Heart right ventricle (tissue), 16 donors: Measurements from ENCODE around the gene SSH3. TPM values are rescaled to one million over a fixed set of nuclear protein-coding genes. Genes with fewer than 3 reads are reported as not detected.

ENCODE experiments used
- ATAC-seq, 8 donors: fragments of 200-7000 bp; cut with Tn5 transposase; one replicate each; pipeline ENCODE4 v1.9.1; 2020; ENCODE audit warnings: mild to moderate bottlenecking in 8 of 8, moderate library complexity in 8 of 8, moderate number of reproducible peaks in 1 of 8
- DNase-seq, 2 donors: peaks; one replicate each; pipeline ENCODE4 v3.0.0-alpha.2; 2020
- H3K27ac ChIP-seq, 10 donors: fragments of 200-600 bp; sonication (generic) in 2 of 10; one replicate each; pipeline versions ENCODE4 v1.5.0 to v1.8.0; 2020 to 2022; ENCODE audit warnings: mild to moderate bottlenecking in 3 of 10
- H3K27me3 ChIP-seq, 7 donors: fragments of 200-600 bp; one replicate each; pipeline ENCODE4 v1.8.0; 2021 to 2022; ENCODE audit warnings: mild to moderate bottlenecking in 2 of 7
- H3K36me3 ChIP-seq, 9 donors: fragments of 200-600 bp; sonication (generic) in 1 of 9; one replicate each; pipeline versions ENCODE4 v1.5.0 to v1.8.0; 2020 to 2022; ENCODE audit warnings: mild to moderate bottlenecking in 2 of 9
- H3K4me1 ChIP-seq, 9 donors: fragments of 200-600 bp; sonication (generic) in 1 of 9; one replicate each; pipeline versions ENCODE4 v1.5.0 to v1.8.0; 2020 to 2022; ENCODE audit warnings: mild to moderate bottlenecking in 4 of 9
- H3K4me3 ChIP-seq, 10 donors: fragments of 200-600 bp; sonication (generic) in 2 of 10; one replicate each; pipeline versions ENCODE4 v1.5.0 to v1.8.0; 2020 to 2022; ENCODE audit warnings: mild to moderate bottlenecking in 7 of 10, moderate library complexity in 2 of 10
- H3K9me3 ChIP-seq, 11 donors: fragments of 200-600 bp in 10 of 11; sonication (generic) in 2 of 11; one replicate each; pipeline versions ENCODE4 v1.5.0 to v1.8.0; 2013 to 2022; ENCODE audit warnings: mild to moderate bottlenecking in 2 of 11, control low read depth in 1 of 11, moderate library complexity in 1 of 11
- CTCF ChIP-seq, 9 donors: fragments of 200-600 bp; sonication (generic) in 2 of 9; IDR thresholded peaks; one replicate each; pipeline versions ENCODE4 v1.5.0 to v1.8.0; 2021 to 2022; ENCODE audit warnings: antibody characterized with exemption in 9 of 9, mild to moderate bottlenecking in 5 of 9, moderate library complexity in 1 of 9
- WGBS, 2 donors: extraction: QIAGEN DNeasy Blood & Tissue Kit; methylation state at CpG; one replicate each; pipeline ENCODE4 v1.1.7; 2013; ENCODE audit warnings: inconsistent platforms in 1 of 2; 5-methylcytosine and 5-hydroxymethylcytosine counted together
- intact Hi-C, 10 donors: fragments of 100-400 bp; cut with DNase I; formaldehyde crosslinking; loops; one replicate each; pipeline versions ENCODE4 v1.11.1 to v1.14.2; 2022
- polyA plus RNA-seq, 2 donors: library from polyadenylated mRNA; stranded (reverse); fragments of 200-250 nt; gene quantifications; one replicate each; pipeline ENCODE4 v1.2.3, GENCODE V29; 2013
- total RNA-seq, 10 donors: library from RNA; stranded (reverse); fragmentation: NEBNext Ultra II Directional in 3 of 10; extraction: Animal tissue kit (Norgen Biotek cat#: 25700) in 3 of 10; gene quantifications; one replicate each; pipeline versions ENCODE4 v1.2.1 to v1.2.4, GENCODE V29; 2021 to 2023
- donor health status: Arrhythmogenic right ventricular cardiomyopathy.
- donor health status: ischemic (EF 13 %, LVEDD 7.1; RV severe dilation, severe dysfunction).
- donor health status: healthy with polysubstance abuse.
- donor health status: DM: no; HTN: yes; CAD: no.
- donor health status: DM: no; HTN: no; CAD: no.
- donor health status: ischemic (EF 25% LVEDD 6.9; RV normal size, moderate dysfunction).
- donor health status: ischemic (EF 25% LVEDD 5.7; RV mildly dilated, moderate dysfunction).
- donor health status: healthy.
- donor health status: DM: yes; HTN: yes; CAD: no.
- donor health status: Ischemic cardiomyopathy.
- donor health status: ischemic (EF 35%, LVEDD 5.7; RV mildly dilated, moderate dysfunction).
- donor health status: nonischemic (EF 11% LVEDD 7.7; RV severe dilation, severe dysfunction).
- donor health status: DM: yes; HTN: yes; CAD: no.
- donor health status: PGD.
- donor health status: ischemic (EF 29% LVEDD 5.4; RV normal size, mild dysfunction).
- donor health status: nonischemic (EF 23%, LVEDD 6.1; RV moderate dilation, normal function).

SSH3 gene
- total and polyA plus RNA-seq, 12 donors, result 7.8 to 21.2 (median 15.3) TPM

- H3K36me3 ChIP-seq, result peaks cover 0 to 57% (median 11%) of the 10 kb centered on the region in 9 donors
- no peaks in the 10 kb centered on the region for H3K27me3 ChIP-seq
- ATAC-seq (peak; percentile 18 to 45 (median 33)), DNase-seq (peak in 1 of 2 donors; percentile 44)
- peaks cover 10 to 36% (median 29%) of the 10 kb centered on the region in 9 donors for H3K4me1 ChIP-seq
- H3K27ac ChIP-seq, result peak overlapping the region; percentile 29 to 94 (median 83)
- TF ChIP-seq CTCF (IDR thresholded peaks at IDR 0.05), result no peak
- intact Hi-C loops, result loop anchor here in 2 of 10 donors (5.0 kb wide), 1 partner anchor 35 kb away; the partner anchor contains the start of gene GRK2 (in 2 of the 2)
- H3K9me3 ChIP-seq, result no peaks in the 10 kb centered on the region
- WGBS, 2 donors, result 18 to 20% methylated on average over 23 of the region's 23 CpGs
- H3K4me3 ChIP-seq, result peak overlapping the region; percentile 82 to 97 (median 92)
These were observed 679 bp upstream of the SSH3 start for GRCh38 chr11:67302571-67303131.

- Histone ChIP-seq H3K27ac (peak overlapping the region; percentile 29 to 94 (median 83)), H3K27me3 (no peaks in the 10 kb centered on the region), H3K4me1 (peaks cover 10 to 36% (median 29%) of the 10 kb centered on the region in 9 donors), H3K9me3 (no peaks in the 10 kb centered on the region), H3K36me3 (peaks cover 0 to 58% (median 11%) of the 10 kb centered on the region in 9 donors), H3K4me3 (peak overlapping the region; percentile 82 to 97 (median 92))
- peak in 6 of 8 donors; percentile 9 to 39 (median 24) for ATAC-seq
- TF ChIP-seq CTCF (IDR thresholded peaks at IDR 0.05), result no peak
- intact Hi-C loops, result loop anchor here in 2 of 10 donors (5.0 kb wide), 1 partner anchor 37 kb away; the partner anchor contains the start of gene GRK2 (in 2 of the 2)
- WGBS, 2 donors, result 5 to 6% methylated on average over 40 to 43 of the region's 43 CpGs
- peak in 1 of 2 donors; percentile 45 for DNase-seq
These were observed 593 bp downstream of the SSH3 start for GRCh38 chr11:67303835-67304411.

- WGBS, 2 donors, result 86 to 87% methylated on average over 14 of the region's 14 CpGs
- H3K27me3 ChIP-seq, result no peaks in the 10 kb centered on the region
- peak overlapping the region in 4 of 10 donors; percentile 73 to 94 (median 86) for H3K27ac ChIP-seq
- intact Hi-C loops, result loop anchor here in 2 of 10 donors (5.0 kb wide), 1 partner anchor 37 kb away; the partner anchor contains the start of gene GRK2 (in 2 of the 2)
- no peak for TF ChIP-seq CTCF (IDR thresholded peaks at IDR 0.05)
- DNase-seq (no peak), ATAC-seq (no peak)
- no peaks in the 10 kb centered on the region for H3K9me3 ChIP-seq
- H3K36me3 ChIP-seq, result peaks cover 0 to 58% (median 6%) of the 10 kb centered on the region in 9 donors
- peaks cover 10 to 36% (median 29%) of the 10 kb centered on the region in 9 donors for H3K4me1 ChIP-seq
- peak overlapping the region in 9 of 10 donors; percentile 82 to 97 (median 91) for H3K4me3 ChIP-seq
These were observed 1.3 kb downstream of the SSH3 start for GRCh38 chr11:67304511-67305113.

- intact Hi-C loops, result no loop called here
- TF ChIP-seq CTCF (IDR thresholded peaks at IDR 0.05), result no peak
- Histone ChIP-seq H3K9me3 (no peaks in the 10 kb centered on the region), H3K36me3 (peaks cover 0 to 55% (median 9%) of the 10 kb centered on the region in 9 donors), H3K4me3 (no peak overlapping the region), H3K27me3 (no peaks in the 10 kb centered on the region), H3K4me1 (peaks cover 10 to 30% (median 25%) of the 10 kb centered on the region in 9 donors), H3K27ac (no peak overlapping the region)
- DNase-seq, result no peak
- ATAC-seq, result no peak
- WGBS, 2 donors, result 91 to 94% methylated on average over 19 of the region's 19 CpGs
These were observed 3.6 kb downstream of the SSH3 start for GRCh38 chr11:67306769-67307544.
